ENCODE data around the gene APOL4. TPM values are rescaled to one million over a fixed set of nuclear protein-coding genes. Genes with fewer than 3 reads are reported as not detected.
A peak's percentile ranks its signal among the peaks of the same experiment; 100 is the strongest.

The APOL4 gene
- total RNA-seq, 4 donors from 2014 or later = 1.2 to 57.6 (median 11.2) TPM

DNA sequence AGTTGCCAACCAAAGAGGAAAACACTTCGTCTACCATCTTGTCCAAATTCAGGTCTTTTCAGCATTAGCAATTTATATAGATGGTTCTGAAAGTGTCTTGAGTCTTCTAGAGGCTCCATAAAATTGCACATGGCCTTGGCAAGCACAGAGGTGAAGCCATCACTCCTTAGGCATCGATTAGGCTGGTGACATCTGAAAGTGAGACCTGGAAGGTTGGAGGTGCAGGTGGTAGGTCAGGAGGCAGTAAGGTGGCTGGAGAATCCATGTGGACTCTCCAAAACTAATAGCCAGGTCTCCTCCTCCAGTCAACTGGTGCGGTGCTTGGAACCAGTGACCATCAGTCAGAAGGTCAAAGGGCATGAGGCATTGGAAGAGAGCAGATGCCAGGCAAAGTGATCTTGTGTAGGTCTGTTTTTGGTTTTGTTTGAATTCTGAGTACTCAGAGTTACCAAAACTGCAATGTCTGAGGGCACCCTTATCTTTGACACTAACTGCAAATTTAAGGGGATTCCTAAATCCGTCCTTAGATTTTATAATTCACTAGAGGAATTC, 44.3 kb upstream of the APOL4 start:
- no peaks in the 10 kb centered on the region for H3K27me3 ChIP-seq
- no peak for TF ChIP-seq EP300 (IDR thresholded peaks at IDR 0.05)
- no peak for TF ChIP-seq POLR2A (IDR thresholded peaks at IDR 0.05)
- TF ChIP-seq, protein P1, sequence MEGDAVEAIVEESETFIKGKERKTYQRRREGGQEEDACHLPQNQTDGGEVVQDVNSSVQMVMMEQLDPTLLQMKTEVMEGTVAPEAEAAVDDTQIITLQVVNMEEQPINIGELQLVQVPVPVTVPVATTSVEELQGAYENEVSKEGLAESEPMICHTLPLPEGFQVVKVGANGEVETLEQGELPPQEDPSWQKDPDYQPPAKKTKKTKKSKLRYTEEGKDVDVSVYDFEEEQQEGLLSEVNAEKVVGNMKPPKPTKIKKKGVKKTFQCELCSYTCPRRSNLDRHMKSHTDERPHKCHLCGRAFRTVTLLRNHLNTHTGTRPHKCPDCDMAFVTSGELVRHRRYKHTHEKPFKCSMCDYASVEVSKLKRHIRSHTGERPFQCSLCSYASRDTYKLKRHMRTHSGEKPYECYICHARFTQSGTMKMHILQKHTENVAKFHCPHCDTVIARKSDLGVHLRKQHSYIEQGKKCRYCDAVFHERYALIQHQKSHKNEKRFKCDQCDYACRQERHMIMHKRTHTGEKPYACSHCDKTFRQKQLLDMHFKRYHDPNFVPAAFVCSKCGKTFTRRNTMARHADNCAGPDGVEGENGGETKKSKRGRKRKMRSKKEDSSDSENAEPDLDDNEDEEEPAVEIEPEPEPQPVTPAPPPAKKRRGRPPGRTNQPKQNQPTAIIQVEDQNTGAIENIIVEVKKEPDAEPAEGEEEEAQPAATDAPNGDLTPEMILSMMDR (IDR thresholded peaks at IDR 0.05) = no peak
- no peaks in the 10 kb centered on the region for H3K36me3 ChIP-seq
- 59 to 67% methylated on average over 4 of the region's 4 CpGs for WGBS, 2 donors
- H3K4me1 ChIP-seq = peaks cover 0 to 25% (median 7%) of the 10 kb centered on the region in 4 donors
- no peaks in the 10 kb centered on the region for H3K9me3 ChIP-seq
- H3K27ac ChIP-seq = peak overlapping the region in 1 of 4 donors; percentile 71
- H3K4me3 ChIP-seq = no peak overlapping the region
- no peak for DNase-seq (ENCODE audit: low spot score in 2 of 2)

DNA sequence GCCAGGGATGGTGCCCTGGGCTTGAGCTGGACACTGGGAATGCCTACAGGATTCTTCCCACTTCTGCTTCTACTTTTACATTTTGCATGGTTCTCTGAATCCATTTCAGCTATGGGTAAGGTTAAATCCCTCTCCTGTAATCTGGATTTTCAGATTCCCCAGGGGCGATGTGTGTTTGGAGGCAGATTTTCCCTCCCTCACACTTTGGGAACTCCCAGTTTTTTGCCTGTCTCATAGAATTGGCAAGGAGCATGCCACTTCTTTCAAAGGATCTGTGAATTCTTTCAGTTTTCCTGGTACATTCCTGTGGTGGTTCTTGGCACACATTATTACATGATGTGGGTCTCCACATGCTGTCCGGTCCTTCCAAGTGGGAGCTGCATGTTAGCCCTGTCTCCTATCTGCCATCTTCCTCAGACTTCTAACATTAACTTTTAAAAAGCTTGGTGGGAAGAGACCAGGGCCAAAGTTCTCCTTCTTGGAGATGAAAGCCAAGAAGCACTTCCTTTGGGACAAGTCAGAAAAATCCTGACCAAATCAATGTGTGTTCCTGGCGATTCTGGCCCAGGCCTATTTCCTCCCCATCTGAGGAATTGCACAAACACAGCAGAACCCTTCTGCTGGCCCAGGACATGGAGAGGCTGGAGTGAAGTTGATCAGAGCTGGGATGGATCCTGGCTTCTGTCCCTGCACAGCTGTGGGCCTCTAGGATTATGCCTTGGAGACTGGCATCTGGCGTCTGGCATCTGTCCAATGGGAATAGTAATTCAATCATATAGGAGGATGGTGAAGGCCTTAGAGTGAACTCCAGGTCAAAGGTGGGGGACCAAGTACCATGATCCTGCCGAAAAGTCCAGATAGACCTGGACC, 43.1 kb upstream of the APOL4 start:
- Histone ChIP-seq H3K4me3 (no peak overlapping the region), H3K9me3 (no peaks in the 10 kb centered on the region), H3K27ac (peak overlapping the region in 2 of 4 donors; percentile 68 to 71), H3K27me3 (no peaks in the 10 kb centered on the region), H3K36me3 (no peaks in the 10 kb centered on the region), H3K4me1 (peaks cover 0 to 27% (median 7%) of the 10 kb centered on the region in 4 donors)
- 62 to 66% methylated on average over 5 of the region's 5 CpGs for WGBS, 2 donors
- peak in 1 of 2 donors; percentile 37 for DNase-seq (ENCODE audit: low spot score in 2 of 2)
- TF ChIP-seq, protein P1 (IDR thresholded peaks at IDR 0.05) = no peak
- peak in 1 of 2 donors; percentile 47 for TF ChIP-seq EP300 (IDR thresholded peaks at IDR 0.05)

DNA sequence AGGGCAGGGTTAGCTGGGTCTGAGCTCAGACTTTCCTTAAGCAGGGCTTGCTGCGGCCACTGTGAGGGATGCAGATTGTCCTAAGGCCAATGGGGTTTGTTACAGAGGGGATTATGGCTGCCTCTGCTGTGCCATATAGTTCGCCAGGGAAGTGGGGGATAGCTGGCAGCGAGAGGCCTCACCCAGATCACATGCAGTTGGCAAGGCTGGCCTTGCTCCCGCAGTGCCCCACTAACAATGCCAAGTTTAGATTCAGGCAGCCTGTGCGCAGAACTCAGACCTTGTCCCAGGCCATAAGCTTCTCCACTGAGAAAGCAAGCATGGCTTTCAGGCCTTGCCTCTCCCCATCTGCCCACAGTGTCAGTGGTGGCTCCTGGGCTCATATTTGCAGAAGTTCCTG, 42.4 kb upstream of the APOL4 start:
- 86 to 91% methylated on average over 5 of the region's 5 CpGs for WGBS, 2 donors
- H3K27ac ChIP-seq = peak overlapping the region in 2 of 4 donors; percentile 68 to 71
- H3K4me3 ChIP-seq = no peak overlapping the region
- no peaks in the 10 kb centered on the region for H3K27me3 ChIP-seq
- H3K4me1 ChIP-seq = peaks cover 0 to 29% (median 7%) of the 10 kb centered on the region in 4 donors
- H3K36me3 ChIP-seq = no peaks in the 10 kb centered on the region
- H3K9me3 ChIP-seq = no peaks in the 10 kb centered on the region
- TF ChIP-seq, protein P1 (IDR thresholded peaks at IDR 0.05) = no peak
- no peak for TF ChIP-seq EP300 (IDR thresholded peaks at IDR 0.05)
- no peak for TF ChIP-seq POLR2A (IDR thresholded peaks at IDR 0.05)
- no peak for DNase-seq (ENCODE audit: low spot score in 2 of 2)

DNA sequence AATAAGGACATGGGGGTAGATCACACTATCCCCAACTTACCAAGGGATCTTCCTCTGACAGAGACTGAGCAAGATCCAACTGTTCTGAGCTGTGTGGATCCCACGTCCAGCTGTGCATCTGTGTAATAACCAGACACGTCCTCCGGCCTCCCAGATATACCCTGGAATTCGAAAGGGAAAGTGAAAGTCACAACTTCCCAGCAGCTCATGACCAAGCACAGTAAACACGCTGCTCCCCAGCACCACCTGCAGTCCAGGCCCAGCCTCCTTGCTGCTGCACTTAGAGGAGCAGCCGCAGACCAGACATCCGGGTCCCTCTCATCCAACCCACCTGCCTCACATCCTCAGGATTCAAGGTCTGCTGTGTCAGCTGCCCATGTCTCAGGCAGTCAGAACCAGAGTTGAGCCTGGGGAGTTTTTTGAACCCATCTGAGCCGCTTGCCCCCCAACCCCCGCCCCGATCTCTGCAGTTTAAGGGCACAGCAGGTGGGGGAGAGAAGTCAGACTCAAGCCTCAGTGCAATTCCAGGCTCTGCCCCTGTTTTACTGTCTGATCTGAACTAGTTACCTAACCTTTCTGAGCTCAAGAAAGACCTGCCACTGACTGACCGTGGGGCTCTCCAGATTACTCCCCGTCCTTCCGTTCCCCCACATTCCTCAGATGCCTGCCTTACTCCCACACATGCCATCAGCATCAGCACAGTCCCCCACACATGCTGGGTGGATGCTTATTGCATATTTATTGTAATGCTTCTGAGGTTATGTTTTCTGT, 38.0 kb upstream of the APOL4 start, which contains the start of gene APOL2:
APOL2 (minus strand) TSS at position 127 of the 771 bp plus-strand sequence. CDS start 6,365 bp downstream, outside the sequence.
- TF ChIP-seq, protein P1 (IDR thresholded peaks at IDR 0.05) = peak; percentile 67 to 86 (median 78)
- TF ChIP-seq EP300 (IDR thresholded peaks at IDR 0.05) (peak in 1 of 2 donors; percentile 96), POLR2A (IDR thresholded peaks at IDR 0.05) (peak; percentile 79 to 81)
- H3K4me1 ChIP-seq = peaks cover 0 to 60% (median 37%) of the 10 kb centered on the region in 4 donors
- peak within 1 kb of the TSS; percentile 45 to 68 (median 66) for H3K4me3 ChIP-seq
- peak within 1 kb of the TSS; percentile 77 to 98 (median 95) for H3K27ac ChIP-seq
- DNase-seq (ENCODE audit: low spot score in 2 of 2) = peak; percentile 79 to 89
- no peaks in the 10 kb centered on the region for H3K9me3 ChIP-seq
- H3K36me3 ChIP-seq = peaks cover 0 to 6% (median 0%) of the 10 kb centered on the region in 3 donors
- H3K27me3 ChIP-seq = no peaks in the 10 kb centered on the region
- WGBS, 2 donors = 9 to 10% methylated on average over 12 to 13 of the region's 13 CpGs
